Sigmoid colon (tissue), 7 donors: ENCODE results near the gene CRNKL1. TPM values are rescaled to one million over a fixed set of nuclear protein-coding genes. Genes with fewer than 3 reads are reported as not detected.

Experiments
- DNase-seq: peaks from one replicate; pipeline ENCODE4 v3.0.0-alpha.2; 2019
- H3K27ac ChIP-seq, 4 donors: fragments of 200-600 bp; sonication (generic); one replicate each; pipeline ENCODE4 v1.5.1; 2016 to 2019; ENCODE audit warnings: mild to moderate bottlenecking in 1 of 4
- H3K27me3 ChIP-seq, 3 donors: fragments of 200-600 bp; sonication (generic); one replicate each; pipeline ENCODE4 v1.5.1; 2019; ENCODE audit warnings: mild to moderate bottlenecking in 1 of 3
- H3K36me3 ChIP-seq, 4 donors: fragments of 200-600 bp; sonication (generic); one replicate each; pipeline ENCODE4 v1.5.1; 2016 to 2019
- H3K4me1 ChIP-seq, 4 donors: fragments of 200-600 bp; sonication (generic); one replicate each; pipeline ENCODE4 v1.5.1; 2017 to 2019
- H3K4me3 ChIP-seq, 4 donors: fragments of 200-600 bp; sonication (generic); one replicate each; pipeline ENCODE4 v1.5.1; 2017 to 2019; ENCODE audit warnings: mild to moderate bottlenecking in 2 of 4, moderate library complexity in 1 of 4
- H3K9me3 ChIP-seq, 4 donors: fragments of 200-600 bp in 3 of 4; sonication (generic) in 3 of 4; one replicate each; pipeline versions ENCODE4 v1.5.1 to v1.6.1; 2013 to 2019
- EP300 ChIP-seq, 4 donors: sonication (generic); formaldehyde crosslinking; IDR thresholded peaks; one replicate each; pipeline ENCODE4 v1.6.1; 2017; ENCODE audit warnings: antibody characterized with exemption in 4 of 4
- POLR2A ChIP-seq, 2 donors: fragments of 450-650 bp; IDR thresholded peaks; one replicate each; pipeline ENCODE4 v1.6.1; 2016; ENCODE audit warnings: antibody characterized with exemption in 2 of 2, mild to moderate bottlenecking in 2 of 2, moderate library complexity in 2 of 2
- POLR2AphosphoS5 ChIP-seq, 4 donors: sonication (generic); formaldehyde crosslinking; IDR thresholded peaks; one replicate each; pipeline ENCODE4 v1.6.1; 2017; ENCODE audit warnings: antibody characterized with exemption in 4 of 4
- WGBS, 2 donors: extraction: QIAGEN DNeasy Blood & Tissue Kit; methylation state at CpG; one replicate each; pipeline ENCODE4 v1.1.7; 2013; 5-methylcytosine and 5-hydroxymethylcytosine counted together
- intact Hi-C: fragments of 100-400 bp; cut with DNase I; formaldehyde crosslinking; loops from one replicate; pipeline ENCODE4 v1.15.1; 2023
- polyA plus RNA-seq, 3 donors: library from polyadenylated mRNA; stranded (reverse); fragments of 200-250 nt; gene quantifications; one replicate each; pipeline ENCODE4 v1.2.3, GENCODE V29; 2013
- total RNA-seq, 4 donors: library from RNA; depleted of rRNA; stranded (reverse); fragments of >200 nt; gene quantifications; one replicate each; pipeline ENCODE4 v1.1.0, GENCODE V29; 2016
- TF ChIP-seq, protein P1 (sequence below), 4 experiments: fragments of 450-650 bp in 3 of 4; fragments of 200-600 bp in 1 of 4; IDR thresholded peaks; one replicate each; pipeline ENCODE4 v1.5.1; 2016 to 2019; ENCODE audit warnings: antibody characterized with exemption in 4 of 4, mild to moderate bottlenecking in 3 of 4, moderate library complexity in 2 of 4
- donor health status: healthy with polysubstance abuse.
- donor health status: Bipolar disorder and iron deficiency.
- donor health status: healthy.

CRNKL1 gene
- total and polyA plus RNA-seq, 7 donors = 9.0 to 29.1 (median 19.9) TPM

DNA sequence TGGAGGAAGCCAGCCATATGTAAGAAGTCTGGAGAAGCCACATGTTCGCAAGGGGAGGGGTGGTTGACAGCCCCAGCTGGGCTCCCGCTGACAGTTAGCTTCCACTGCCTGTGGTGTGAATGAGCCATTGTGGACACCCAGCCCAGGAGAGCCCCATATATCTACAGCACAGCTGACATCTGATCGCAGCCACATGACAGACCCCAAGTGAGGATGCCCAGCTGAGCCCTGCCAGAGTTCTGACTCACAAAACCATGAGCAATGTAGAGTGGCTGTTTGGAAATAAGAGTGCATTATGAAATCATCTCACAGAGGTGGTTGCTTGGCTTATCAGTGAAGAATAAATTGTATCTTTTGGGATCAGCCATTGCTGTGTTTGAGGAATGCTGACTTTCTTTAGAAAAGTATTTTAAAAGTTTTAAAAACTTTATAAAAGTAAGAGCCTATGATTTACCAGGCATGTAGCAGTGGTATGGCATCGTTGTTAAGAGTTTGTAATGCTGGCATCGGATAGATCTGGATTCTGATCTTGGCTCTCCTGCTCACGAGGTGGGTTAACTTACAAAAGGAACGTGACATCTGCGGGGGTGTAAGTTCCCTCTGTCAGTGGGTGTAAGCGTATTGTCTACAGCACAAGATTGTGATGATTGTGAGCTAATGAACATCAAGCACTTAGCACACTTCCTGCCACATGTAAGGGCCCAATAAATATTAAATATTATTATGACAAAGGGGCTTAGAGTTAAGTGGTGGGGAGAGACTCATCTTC is 24.2 kb upstream of the CRNKL1 start:
- 83 to 90% methylated on average over 9 of the region's 9 CpGs for WGBS, 2 donors
- intact Hi-C loops = no loop called here
- Histone ChIP-seq H3K36me3 (no peaks in the 10 kb centered on the region), H3K4me3 (no peak overlapping the region), H3K9me3 (no peaks in the 10 kb centered on the region), H3K27ac (no peak overlapping the region), H3K27me3 (no peaks in the 10 kb centered on the region), H3K4me1 (no peaks in the 10 kb centered on the region)
- no peak for TF ChIP-seq EP300 (IDR thresholded peaks at IDR 0.05)
- no peak for TF ChIP-seq POLR2AphosphoS5 (IDR thresholded peaks at IDR 0.05)
- TF ChIP-seq, protein P1, sequence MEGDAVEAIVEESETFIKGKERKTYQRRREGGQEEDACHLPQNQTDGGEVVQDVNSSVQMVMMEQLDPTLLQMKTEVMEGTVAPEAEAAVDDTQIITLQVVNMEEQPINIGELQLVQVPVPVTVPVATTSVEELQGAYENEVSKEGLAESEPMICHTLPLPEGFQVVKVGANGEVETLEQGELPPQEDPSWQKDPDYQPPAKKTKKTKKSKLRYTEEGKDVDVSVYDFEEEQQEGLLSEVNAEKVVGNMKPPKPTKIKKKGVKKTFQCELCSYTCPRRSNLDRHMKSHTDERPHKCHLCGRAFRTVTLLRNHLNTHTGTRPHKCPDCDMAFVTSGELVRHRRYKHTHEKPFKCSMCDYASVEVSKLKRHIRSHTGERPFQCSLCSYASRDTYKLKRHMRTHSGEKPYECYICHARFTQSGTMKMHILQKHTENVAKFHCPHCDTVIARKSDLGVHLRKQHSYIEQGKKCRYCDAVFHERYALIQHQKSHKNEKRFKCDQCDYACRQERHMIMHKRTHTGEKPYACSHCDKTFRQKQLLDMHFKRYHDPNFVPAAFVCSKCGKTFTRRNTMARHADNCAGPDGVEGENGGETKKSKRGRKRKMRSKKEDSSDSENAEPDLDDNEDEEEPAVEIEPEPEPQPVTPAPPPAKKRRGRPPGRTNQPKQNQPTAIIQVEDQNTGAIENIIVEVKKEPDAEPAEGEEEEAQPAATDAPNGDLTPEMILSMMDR (IDR thresholded peaks at IDR 0.05) = no peak
- TF ChIP-seq POLR2A (IDR thresholded peaks at IDR 0.05) = no peak
- DNase-seq = no peak

DNA sequence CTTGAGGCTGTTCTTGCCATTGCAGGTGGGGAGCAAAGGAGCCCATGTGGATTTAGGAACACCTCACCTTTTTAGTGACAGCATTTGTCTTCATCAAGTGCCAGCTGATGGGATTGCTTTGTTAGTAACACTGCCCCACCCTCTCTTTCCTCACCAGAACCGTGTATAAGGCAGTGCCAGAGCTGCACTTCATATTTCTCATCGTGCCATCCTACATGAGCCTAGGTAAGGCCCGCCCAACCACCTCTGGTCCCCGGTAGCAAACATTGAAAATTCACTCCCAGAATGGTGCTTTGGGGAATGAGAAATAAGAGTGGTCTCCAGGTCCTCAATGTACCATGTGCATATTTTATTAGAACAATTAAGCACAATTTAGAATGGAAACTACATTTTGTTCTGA is 22.8 kb upstream of the CRNKL1 start:
- no peaks in the 10 kb centered on the region for H3K4me1 ChIP-seq
- H3K27me3 ChIP-seq = no peaks in the 10 kb centered on the region
- intact Hi-C loops = no loop called here
- no peak overlapping the region for H3K4me3 ChIP-seq
- TF ChIP-seq POLR2AphosphoS5 (IDR thresholded peaks at IDR 0.05) (no peak), EP300 (IDR thresholded peaks at IDR 0.05) (no peak), POLR2A (IDR thresholded peaks at IDR 0.05) (no peak)
- TF ChIP-seq, protein P1 (IDR thresholded peaks at IDR 0.05) = no peak
- 76 to 87% methylated on average over 4 of the region's 4 CpGs for WGBS, 2 donors
- H3K27ac ChIP-seq = no peak overlapping the region
- H3K36me3 ChIP-seq = no peaks in the 10 kb centered on the region
- DNase-seq = no peak
- H3K9me3 ChIP-seq = no peaks in the 10 kb centered on the region

DNA sequence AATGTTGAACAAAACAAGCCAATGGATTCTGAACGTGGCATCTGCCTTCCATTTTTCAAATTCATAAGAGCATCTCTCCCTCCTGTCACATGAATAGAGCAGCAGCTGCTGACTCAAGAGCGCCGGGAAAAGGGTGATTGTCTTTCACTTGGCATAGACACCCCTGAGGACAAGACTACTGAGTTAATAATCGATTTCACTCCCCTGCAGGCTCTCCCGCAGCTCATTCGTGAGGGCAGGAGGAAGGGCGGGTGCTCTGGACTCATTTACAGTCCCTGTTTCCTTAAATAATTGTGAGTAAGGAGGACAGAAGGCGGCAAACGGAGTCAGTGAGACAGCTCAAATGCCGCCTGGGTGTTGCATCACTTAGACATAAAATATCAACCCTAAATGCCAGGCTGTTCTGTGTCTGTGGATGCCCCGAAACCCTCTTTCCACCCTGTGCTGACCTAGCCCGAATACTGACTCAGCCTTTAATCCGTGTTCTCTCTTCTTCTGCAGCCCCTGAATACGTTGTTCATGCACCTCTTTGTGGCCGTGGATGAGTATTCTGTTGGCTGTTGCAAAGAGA is 21.6 kb upstream of the CRNKL1 start:
- WGBS, 2 donors = 40 to 70% methylated on average over 15 of the region's 15 CpGs
- H3K36me3 ChIP-seq = no peaks in the 10 kb centered on the region
- TF ChIP-seq POLR2A (IDR thresholded peaks at IDR 0.05) (no peak), POLR2AphosphoS5 (IDR thresholded peaks at IDR 0.05) (no peak), EP300 (IDR thresholded peaks at IDR 0.05) (no peak)
- TF ChIP-seq, protein P1 (IDR thresholded peaks at IDR 0.05) = no peak
- no peaks in the 10 kb centered on the region for H3K4me1 ChIP-seq
- intact Hi-C loops = no loop called here
- H3K27ac ChIP-seq = no peak overlapping the region
- DNase-seq = no peak
- no peaks in the 10 kb centered on the region for H3K27me3 ChIP-seq
- H3K4me3 ChIP-seq = no peak overlapping the region
- H3K9me3 ChIP-seq = no peaks in the 10 kb centered on the region

DNA sequence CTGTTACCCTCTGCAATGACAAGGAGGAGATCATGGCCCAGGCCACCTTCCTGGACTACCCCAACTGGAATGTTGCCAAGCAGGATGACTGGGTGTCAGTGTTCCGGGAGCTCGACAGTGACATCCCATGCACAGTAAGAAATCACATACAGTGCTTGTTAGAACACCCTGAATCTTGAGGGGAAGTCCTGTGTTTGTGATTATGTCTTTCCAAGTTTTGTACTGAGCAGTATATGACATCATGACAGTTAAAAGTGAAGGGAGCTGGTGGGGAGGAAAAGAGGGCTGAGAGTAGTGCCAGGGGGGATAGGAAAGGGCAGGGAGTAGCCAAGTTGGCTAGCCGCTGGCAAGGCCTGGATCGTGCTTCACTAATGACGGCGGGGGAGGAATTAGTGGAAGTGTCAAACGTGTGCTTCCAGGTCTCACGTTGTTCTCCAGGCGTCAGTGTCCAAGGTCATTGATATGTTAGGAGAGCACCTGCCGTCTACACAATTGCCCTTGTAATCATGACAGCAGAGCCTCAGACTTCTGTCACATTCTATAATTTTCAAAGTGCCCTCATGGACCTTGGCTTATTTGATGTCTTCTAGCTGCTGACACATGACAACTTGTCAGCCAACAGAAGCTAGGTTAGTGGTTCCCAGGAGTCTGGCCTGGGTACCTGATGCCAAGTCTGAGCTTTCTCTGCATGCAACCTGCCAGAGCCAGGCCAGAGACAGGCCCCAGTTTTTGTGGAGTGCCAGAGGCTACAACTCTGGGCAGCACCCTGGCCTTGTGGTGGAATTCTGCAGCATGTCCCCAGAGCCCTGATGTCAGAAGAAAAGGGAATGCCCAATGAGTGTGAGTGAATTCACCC is 18.8 kb upstream of the CRNKL1 start:
- 56 to 73% methylated on average over 10 of the region's 10 CpGs for whole genome bisulfite sequencing, 2 donors
- Histone ChIP-seq H3K36me3 (no peaks in the 10 kb centered on the region), H3K4me1 (no peaks in the 10 kb centered on the region), H3K4me3 (no peak overlapping the region), H3K9me3 (no peaks in the 10 kb centered on the region), H3K27me3 (no peaks in the 10 kb centered on the region), H3K27ac (no peak overlapping the region)
- intact Hi-C loops = no loop called here
- TF ChIP-seq POLR2A (IDR thresholded peaks at IDR 0.05) = no peak
- TF ChIP-seq, protein P1 (IDR thresholded peaks at IDR 0.05) = no peak
- no peak for TF ChIP-seq POLR2AphosphoS5 (IDR thresholded peaks at IDR 0.05)
- TF ChIP-seq EP300 (IDR thresholded peaks at IDR 0.05) = no peak
- DNase-seq = no peak
